H1 (cell line): ENCODE measurements around the gene MPP3. TPM values are rescaled to one million over a fixed set of nuclear protein-coding genes. Genes with fewer than 3 reads are reported as not detected.

Source experiments
- CTCF ChIA-PET: fragments of 300-600 bp; sonication (Branson Sonifier 250); formaldehyde crosslinking; loops from one replicate; lab custom pipeline; 2021; ENCODE audit not compliant: partially characterized antibody; lab: Charles Lee
- POLR2A ChIA-PET: fragments of 300-600 bp; sonication (Branson Sonifier 250); formaldehyde crosslinking; loops from one replicate; lab custom pipeline; 2021; ENCODE audit warnings: inconsistent platforms; ENCODE audit not compliant: partially characterized antibody; lab: Charles Lee
- DNase-seq, 2 experiments: peaks; one replicate each; pipeline versions ENCODE4 v3.0.0 to v3.0.0-alpha.2; 2010 to 2022; ENCODE audit warnings: low spot score in 2 of 2, low read depth in 1 of 2, mixed read lengths in 1 of 2
- FAIRE-seq: peaks from 2 replicates; lab custom pipeline; 2011; peaks lifted over from hg19 to GRCh38; lab: Jason Lieb, UNC
- H2AFZ ChIP-seq: 2 replicates; pipeline ENCODE4 v1.8.1; 2012; ENCODE audit warnings: low read length, inconsistent platforms
- H2AK5ac ChIP-seq: 2 replicates; pipeline ENCODE4 v1.6.1; 2013; ENCODE audit warnings: low read depth, low read length
- H2BK120ac ChIP-seq: replicated peaks from 2 replicates; pipeline ENCODE3; 2013; ENCODE audit warnings: low read depth, low read length, inconsistent platforms
- H2BK12ac ChIP-seq: 2 replicates; pipeline ENCODE4 v1.6.1; 2013; ENCODE audit warnings: low read depth, low read length
- H2BK15ac ChIP-seq: 2 replicates; pipeline ENCODE4 v1.6.1; 2013; ENCODE audit warnings: low read length
- H2BK20ac ChIP-seq: 2 replicates; pipeline ENCODE4 v1.6.1; 2013; ENCODE audit warnings: low read length
- H2BK5ac ChIP-seq: 2 replicates; pipeline ENCODE4 v1.6.1; 2013; ENCODE audit warnings: low read depth, low read length
- H3K14ac ChIP-seq: 2 replicates; pipeline ENCODE4 v1.6.1; 2013; ENCODE audit warnings: inconsistent platforms; ENCODE audit not compliant: insufficient read length
- H3K18ac ChIP-seq: 2 replicates; pipeline ENCODE4 v1.6.1; 2013; ENCODE audit warnings: low read length; ENCODE audit errors: extremely low read depth
- H3K23ac ChIP-seq: 2 replicates; pipeline ENCODE4 v1.6.1; 2013; ENCODE audit warnings: inconsistent platforms; ENCODE audit not compliant: insufficient read length
- H3K23me2 ChIP-seq: 2 replicates; pipeline ENCODE4 v1.6.1; 2013; ENCODE audit warnings: low read depth, low read length
- H3K27ac ChIP-seq: 2 replicates; pipeline ENCODE4 v1.6.1; 2011; ENCODE audit warnings: low read depth, low read length, inconsistent platforms
- H3K27me3 ChIP-seq, 4 experiments: replicated peaks in 1 of 4; 1 replicate in 1 of 4; 2 replicates in 3 of 4; pipeline versions ENCODE4 v1.6.1 to v1.8.1; 2011 to 2013; ENCODE audit warnings: low read length in 3 of 4, mild to moderate bottlenecking in 3 of 4, inconsistent platforms in 2 of 4, mixed read lengths in 2 of 4, moderate library complexity in 1 of 4; ENCODE audit not compliant: control insufficient read depth in 3 of 4, insufficient read depth in 3 of 4; ENCODE audit errors: extremely low read depth in 1 of 4
- H3K36me3 ChIP-seq, 4 experiments: 2 replicates each; pipeline versions ENCODE4 v1.6.1 to v1.8.1; 2011 to 2013; ENCODE audit warnings: mild to moderate bottlenecking in 4 of 4, low read length in 3 of 4, moderate library complexity in 2 of 4, control low read depth in 1 of 4, inconsistent platforms in 1 of 4; ENCODE audit not compliant: insufficient read depth in 4 of 4, control insufficient read depth in 2 of 4
- H3K4ac ChIP-seq: replicated peaks from 2 replicates; pipeline ENCODE3; 2013; ENCODE audit warnings: low read length, low read depth, mixed read lengths, inconsistent platforms; ENCODE audit not compliant: insufficient read length
- H3K4me1 ChIP-seq, 4 experiments: replicated peaks in 1 of 4; 1 replicate in 1 of 4; 2 replicates in 3 of 4; pipeline versions ENCODE4 v1.6.1 to v1.8.1; 2011 to 2013; ENCODE audit warnings: low read length in 3 of 4, inconsistent platforms in 2 of 4, mixed read lengths in 1 of 4; ENCODE audit not compliant: insufficient read depth in 4 of 4, control insufficient read depth in 3 of 4
- H3K4me2 ChIP-seq, 2 experiments: 2 replicates each; pipeline versions ENCODE4 v1.6.1 to v1.8.1; 2011 to 2013; ENCODE audit warnings: low read depth in 2 of 2, low read length in 2 of 2, control low read depth in 1 of 2, inconsistent platforms in 1 of 2, mild to moderate bottlenecking in 1 of 2; ENCODE audit not compliant: insufficient read depth in 1 of 2
- H3K4me3 ChIP-seq, 4 experiments: fragments of 200-600, 300-600 bp in 1 of 4; sonication (generic), shearing (Covaris generic), sonication (Bioruptor Twin) in 1 of 4; 2 replicates each; pipeline versions ENCODE4 v1.5.1 to v1.8.1; 2011 to 2016; ENCODE audit warnings: low read length in 4 of 4, low read depth in 3 of 4, control low read depth in 2 of 4, inconsistent platforms in 2 of 4, mild to moderate bottlenecking in 2 of 4, mixed read lengths in 1 of 4, moderate library complexity in 1 of 4; ENCODE audit not compliant: insufficient read depth in 2 of 4; ENCODE audit errors: extremely low read depth in 1 of 4
- H3K56ac ChIP-seq: replicated peaks from 2 replicates; pipeline ENCODE3; 2013; ENCODE audit warnings: low read depth, mild to moderate bottlenecking, mixed read lengths, low read length, inconsistent platforms; ENCODE audit not compliant: insufficient read length
- H3K79me1 ChIP-seq: 2 replicates; pipeline ENCODE4 v1.6.1; 2013; ENCODE audit warnings: low read depth, low read length, control low read depth
- H3K79me2 ChIP-seq, 2 experiments: 2 replicates each; pipeline versions ENCODE4 v1.6.1 to v1.8.1; 2012 to 2013; ENCODE audit warnings: low read length in 2 of 2, mild to moderate bottlenecking in 2 of 2, inconsistent platforms in 1 of 2; ENCODE audit not compliant: insufficient read depth in 2 of 2, control insufficient read depth in 1 of 2
- H3K9ac ChIP-seq, 4 experiments: replicated peaks in 1 of 4; 1 replicate in 1 of 4; 2 replicates in 3 of 4; pipeline versions ENCODE4 v1.6.1 to v1.8.1; 2011 to 2013; ENCODE audit warnings: low read depth in 3 of 4, low read length in 3 of 4, control low read depth in 2 of 4, mild to moderate bottlenecking in 2 of 4, moderate library complexity in 2 of 4, inconsistent platforms in 1 of 4; ENCODE audit errors: extremely low read depth in 1 of 4
- H3K9me3 ChIP-seq, 2 experiments: 2 replicates each; pipeline versions ENCODE4 v1.6.1 to v1.8.1; 2012 to 2013; ENCODE audit warnings: mild to moderate bottlenecking in 2 of 2, moderate library complexity in 2 of 2, control low read depth in 1 of 2, inconsistent platforms in 1 of 2, low read depth in 1 of 2, low read length in 1 of 2, mixed read lengths in 1 of 2; ENCODE audit not compliant: insufficient read depth in 2 of 2
- H4K20me1 ChIP-seq, 2 experiments: replicated peaks in 1 of 2; 2 replicates each; pipeline versions ENCODE3 to v1.8.1; 2011 to 2013; ENCODE audit warnings: inconsistent platforms in 2 of 2, low read length in 2 of 2, mild to moderate bottlenecking in 1 of 2; ENCODE audit not compliant: insufficient read depth in 2 of 2, control insufficient read depth in 1 of 2
- H4K5ac ChIP-seq: 2 replicates; pipeline ENCODE4 v1.6.1; 2013; ENCODE audit warnings: low read length, low read depth, mixed read lengths, inconsistent platforms; ENCODE audit not compliant: insufficient read length
- H4K8ac ChIP-seq: 2 replicates; pipeline ENCODE4 v1.8.0; 2013; ENCODE audit warnings: mild to moderate bottlenecking, moderate library complexity, low read length, inconsistent platforms; ENCODE audit not compliant: insufficient read depth; ENCODE audit errors: extremely low read depth
- H4K91ac ChIP-seq: replicated peaks from 2 replicates; pipeline ENCODE3; 2013; ENCODE audit warnings: low read length, mixed read lengths, inconsistent platforms; ENCODE audit not compliant: insufficient read length
- KDM1A ChIP-seq: fragments of 200-600, 300-600 bp; sonication (generic); IDR thresholded peaks from 2 replicates; pipeline ENCODE4 v1.7.1; 2016; ENCODE audit warnings: mild to moderate bottlenecking, low read length, borderline replicate concordance
- MAFK ChIP-seq: IDR thresholded peaks from 2 replicates; pipeline ENCODE4 v1.6.1; 2012; ENCODE audit warnings: low read depth, mild to moderate bottlenecking, improper control_type of control experiment, low read length
- RFX5 ChIP-seq: IDR thresholded peaks from 2 replicates; pipeline ENCODE4 v1.6.1; 2011; ENCODE audit warnings: low read depth, low read length, improper control_type of control experiment, borderline replicate concordance
- RXRA ChIP-seq: IDR thresholded peaks from 2 replicates; pipeline ENCODE4 v1.6.1; 2011; ENCODE audit warnings: low read depth, mild to moderate bottlenecking, low read length, moderate library complexity; ENCODE audit not compliant: insufficient read depth
- SIN3A ChIP-seq, 2 experiments: IDR thresholded peaks in 1 of 2; conservative IDR thresholded peaks in 1 of 2; 2 replicates each; pipeline ENCODE4 v1.6.1; 2011 to 2012; ENCODE audit warnings: low read length in 2 of 2, improper control_type of control experiment in 1 of 2, low read depth in 1 of 2, mild to moderate bottlenecking in 1 of 2
- WGBS, 2 experiments: shearing (Covaris generic) in 1 of 2; methylation state at CpG; one replicate each; pipeline versions ENCODE4 v1.1.6 to v1.1.7; 2013 to 2015; ENCODE audit warnings: low lambda C conversion rate in 2 of 2, mixed read lengths in 2 of 2, inconsistent platforms in 1 of 2, low coverage in 1 of 2, missing lambda C conversion rate in 1 of 2; ENCODE audit not compliant: insufficient replicate concordance in 2 of 2, insufficient coverage in 1 of 2, insufficient read length in 1 of 2; ENCODE audit errors: extremely low coverage in 1 of 2, missing lambda C conversion rate in 1 of 2; 5-methylcytosine and 5-hydroxymethylcytosine counted together
- polyA plus RNA-seq, 7 experiments: library from polyadenylated mRNA; depleted of rRNA in 3 of 7; stranded (reverse) in 5 of 7; unstranded in 2 of 7; fragments of >200 nt in 5 of 7; fragments of 200-250 nt in 2 of 7; gene quantifications; 1 replicate in 5 of 7; 2 replicates in 1 of 7; 4 replicates in 1 of 7; pipeline versions ENCODE4 v1.2.1 to v1.2.3, GENCODE V29; 2011 to 2013; ENCODE audit warnings: missing spikeins in 2 of 7, mixed read lengths in 2 of 7
- total RNA-seq: library from RNA; stranded (reverse); fragmentation: NEBNext Ultra II Directional; extraction: Animal tissue kit (Norgen Biotek cat#: 25700); gene quantifications from 2 replicates; pipeline ENCODE4 v1.2.1, GENCODE V29; 2021
- TF ChIP-seq, protein P1 (sequence below): IDR thresholded peaks from 2 replicates; pipeline ENCODE4 v1.6.1; 2012; ENCODE audit warnings: low read length, inconsistent platforms
- TF ChIP-seq, protein P2 (sequence below): IDR thresholded peaks from 2 replicates; pipeline ENCODE4 v1.6.1; 2011; ENCODE audit warnings: low read depth, mild to moderate bottlenecking, low read length; ENCODE audit not compliant: insufficient read depth

MPP3 gene
- total and polyA plus RNA-seq, 2 of the 8 experiments (the other 6 are each of a cell fraction or from before 2014, with no cell fraction given), result 3.1 to 6.1 TPM

DNA sequence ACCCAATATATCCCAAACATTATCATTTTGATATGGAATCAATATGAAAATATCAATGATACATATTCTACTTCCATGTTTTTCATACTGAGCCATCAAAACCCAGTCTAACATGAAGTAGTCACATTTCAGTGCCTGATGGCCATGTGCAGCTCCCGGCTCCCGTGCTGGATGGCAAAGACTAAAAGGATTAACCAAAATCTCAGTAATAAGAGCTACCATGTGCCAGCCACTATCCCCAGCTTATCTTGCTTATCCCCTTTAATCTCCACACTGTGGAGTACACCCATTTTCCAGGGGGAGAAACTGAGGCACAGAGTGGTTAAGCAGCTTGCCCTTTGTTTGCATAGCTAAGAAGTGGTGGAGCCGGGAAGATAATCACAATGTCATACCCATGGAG is 23.2 kb upstream of the MPP3 start:
- H3K23ac ChIP-seq, result no peak overlapping the region
- H3K27ac ChIP-seq, result no peak overlapping the region
- no peak overlapping the region for H3K4ac ChIP-seq
- H3K27me3 ChIP-seq, result no peaks in the 10 kb centered on the region
- no peak overlapping the region for H2BK12ac ChIP-seq
- no peak for DNase-seq
- no peak overlapping the region for H3K4me2 ChIP-seq
- FAIRE-seq, result no peak
- H2AK5ac ChIP-seq, result no peak overlapping the region
- H3K4me1 ChIP-seq, result peaks cover 0 to 4% (median under 1%) of the 10 kb centered on the region in 4 experiments; a peak in 3 of 7 replicates
- H2AFZ ChIP-seq, result no peak overlapping the region
- no peak overlapping the region for H3K9ac ChIP-seq
- no peak overlapping the region for H4K91ac ChIP-seq
- no peak overlapping the region for H4K5ac ChIP-seq
- no peak overlapping the region for H2BK20ac ChIP-seq
- no peak overlapping the region for H4K8ac ChIP-seq
- H3K79me2 ChIP-seq, result no peaks in the 10 kb centered on the region
- no peak overlapping the region for H3K14ac ChIP-seq
- H2BK15ac ChIP-seq, result no peak overlapping the region
- no peaks in the 10 kb centered on the region for H3K23me2 ChIP-seq
- no peaks in the 10 kb centered on the region for H4K20me1 ChIP-seq
- no peak overlapping the region for H3K4me3 ChIP-seq
- CTCF ChIA-PET, result interaction anchor here (1.2 to 6.0 kb wide), 7 partner anchors 10 to 90 kb away, joined by 3 to 30 read pairs (median 20); partner anchors contain the start of gene CD300LG
- H3K9me3 ChIP-seq, result no peaks in the 10 kb centered on the region
- no peaks in the 10 kb centered on the region for H3K36me3 ChIP-seq
- no peaks in the 10 kb centered on the region for H3K79me1 ChIP-seq
- POLR2A ChIA-PET, result interaction anchor here (0.6 kb wide), 1 partner anchor 1058 kb away, joined by 3 read pairs; the partner anchor contains the start of gene COA3
- H2BK120ac ChIP-seq, result no peak overlapping the region
- 88% methylated on average over 3 of the region's 3 CpGs; no CpG with 5 or more reads in 1 of the 2 experiments for WGBS, 2 experiments
- H3K18ac ChIP-seq, result no peak overlapping the region
- H2BK5ac ChIP-seq, result no peak overlapping the region
- no peak overlapping the region for H3K56ac ChIP-seq
- no peak for TF ChIP-seq SIN3A (conservative IDR thresholded peaks at IDR 0.05 in 1 of 2, IDR thresholded peaks at IDR 0.05 in 1 of 2; ENCODE audit: low read depth in 1 of 2, low read length in 2 of 2)
- TF ChIP-seq KDM1A, result no peak
- TF ChIP-seq, protein P1, sequence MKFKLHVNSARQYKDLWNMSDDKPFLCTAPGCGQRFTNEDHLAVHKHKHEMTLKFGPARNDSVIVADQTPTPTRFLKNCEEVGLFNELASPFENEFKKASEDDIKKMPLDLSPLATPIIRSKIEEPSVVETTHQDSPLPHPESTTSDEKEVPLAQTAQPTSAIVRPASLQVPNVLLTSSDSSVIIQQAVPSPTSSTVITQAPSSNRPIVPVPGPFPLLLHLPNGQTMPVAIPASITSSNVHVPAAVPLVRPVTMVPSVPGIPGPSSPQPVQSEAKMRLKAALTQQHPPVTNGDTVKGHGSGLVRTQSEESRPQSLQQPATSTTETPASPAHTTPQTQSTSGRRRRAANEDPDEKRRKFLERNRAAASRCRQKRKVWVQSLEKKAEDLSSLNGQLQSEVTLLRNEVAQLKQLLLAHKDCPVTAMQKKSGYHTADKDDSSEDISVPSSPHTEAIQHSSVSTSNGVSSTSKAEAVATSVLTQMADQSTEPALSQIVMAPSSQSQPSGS, result no peak
- TF ChIP-seq RXRA, result no peak
- no peak for TF ChIP-seq MAFK
- no peak for TF ChIP-seq RFX5
- TF ChIP-seq, protein P2, sequence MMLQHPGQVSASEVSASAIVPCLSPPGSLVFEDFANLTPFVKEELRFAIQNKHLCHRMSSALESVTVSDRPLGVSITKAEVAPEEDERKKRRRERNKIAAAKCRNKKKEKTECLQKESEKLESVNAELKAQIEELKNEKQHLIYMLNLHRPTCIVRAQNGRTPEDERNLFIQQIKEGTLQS, result no peak
- TF ChIP-seq, all 59 proteins: peak for 0
